NT2/D1 (cell line): ENCODE measurements around the gene GNRH2.

Experiments
- SUZ12 ChIP-seq: IDR thresholded peaks from 2 replicates; pipeline ENCODE4 v1.6.1; 2011; ENCODE audit not compliant: insufficient read length, insufficient read depth; ENCODE audit errors: extremely low read depth
- YY1 ChIP-seq: IDR thresholded peaks from 2 replicates; pipeline ENCODE4 v1.6.1; 2011; ENCODE audit not compliant: insufficient read length, insufficient read depth
- ZNF274 ChIP-seq: IDR thresholded peaks from 2 replicates; pipeline ENCODE4 v1.6.1; 2011; ENCODE audit warnings: mild to moderate bottlenecking, low read depth, low read length

GRCh38 chr20:3046677-3047462 lies 3.4 kb downstream of the GNRH2 start:
- TF ChIP-seq ZNF274 (no peak), SUZ12 (no peak), YY1 (no peak)
